Esophagus muscularis mucosa (tissue), 3 donors: ENCODE data around the gene ANKRD11.
A peak's percentile ranks its signal among the peaks of the same experiment; 100 is the strongest.

ENCODE experiments used
- POLR2A ChIP-seq: fragments of 450-650 bp; IDR thresholded peaks from one replicate; pipeline ENCODE4 v1.6.1; 2017; ENCODE audit warnings: antibody characterized with exemption, moderate library complexity, mild to moderate bottlenecking, low read depth
- POLR2AphosphoS5 ChIP-seq, 2 donors: sonication (generic); formaldehyde crosslinking; IDR thresholded peaks; one replicate each; pipeline ENCODE4 v1.6.1; 2017; ENCODE audit warnings: antibody characterized with exemption in 2 of 2
- TF ChIP-seq, protein P1 (sequence below), 3 experiments: fragments of 200-600 bp in 2 of 3; fragments of 450-650 bp in 1 of 3; sonication (generic) in 2 of 3; IDR thresholded peaks; one replicate each; pipeline ENCODE4 v1.5.1; 2017 to 2019; ENCODE audit warnings: antibody characterized with exemption in 3 of 3, mild to moderate bottlenecking in 2 of 3, moderate library complexity in 1 of 3

DNA sequence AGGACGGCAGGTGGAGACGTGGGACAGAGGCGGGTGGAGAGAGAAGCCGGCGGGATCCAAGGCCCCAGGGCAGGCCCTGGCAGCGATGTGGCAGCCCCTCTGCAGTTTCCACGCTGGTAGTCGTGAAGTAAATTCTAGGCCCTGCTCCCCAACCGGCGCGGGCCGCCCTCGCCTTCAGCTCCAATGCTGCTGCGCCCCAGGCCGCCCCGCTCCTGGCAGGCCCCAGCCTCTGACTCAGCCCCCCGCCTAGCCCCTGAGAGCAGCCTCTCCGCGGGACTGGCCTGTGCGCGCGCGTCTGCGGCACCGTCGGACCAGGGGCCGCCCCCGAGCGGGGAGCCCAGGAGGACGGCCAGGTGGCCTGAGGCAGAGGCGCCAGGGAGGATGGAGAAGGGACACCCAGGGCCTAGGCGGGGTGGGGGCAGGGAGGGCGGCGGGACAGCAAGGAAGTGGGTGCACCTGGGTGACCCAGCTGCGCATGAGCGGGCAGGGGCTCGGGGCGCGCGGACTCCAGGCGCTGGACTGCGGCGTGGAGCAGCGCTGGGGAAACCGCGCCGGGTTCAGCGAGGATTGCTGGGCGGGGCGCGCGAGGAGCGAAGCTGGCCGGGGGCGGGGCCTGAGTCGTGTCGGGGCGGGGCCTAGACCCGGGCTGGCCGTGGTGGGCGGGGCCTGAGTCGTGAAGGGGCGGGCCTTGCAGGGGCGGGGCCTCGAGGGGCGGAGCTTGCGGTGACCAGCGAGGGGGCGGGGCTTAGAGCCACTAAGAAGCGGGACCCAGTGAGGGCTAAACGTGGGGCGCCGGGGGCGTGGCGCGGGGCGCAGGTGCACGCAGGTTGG lies 243.2 kb downstream of the ANKRD11 start:
- TF ChIP-seq, protein P1, sequence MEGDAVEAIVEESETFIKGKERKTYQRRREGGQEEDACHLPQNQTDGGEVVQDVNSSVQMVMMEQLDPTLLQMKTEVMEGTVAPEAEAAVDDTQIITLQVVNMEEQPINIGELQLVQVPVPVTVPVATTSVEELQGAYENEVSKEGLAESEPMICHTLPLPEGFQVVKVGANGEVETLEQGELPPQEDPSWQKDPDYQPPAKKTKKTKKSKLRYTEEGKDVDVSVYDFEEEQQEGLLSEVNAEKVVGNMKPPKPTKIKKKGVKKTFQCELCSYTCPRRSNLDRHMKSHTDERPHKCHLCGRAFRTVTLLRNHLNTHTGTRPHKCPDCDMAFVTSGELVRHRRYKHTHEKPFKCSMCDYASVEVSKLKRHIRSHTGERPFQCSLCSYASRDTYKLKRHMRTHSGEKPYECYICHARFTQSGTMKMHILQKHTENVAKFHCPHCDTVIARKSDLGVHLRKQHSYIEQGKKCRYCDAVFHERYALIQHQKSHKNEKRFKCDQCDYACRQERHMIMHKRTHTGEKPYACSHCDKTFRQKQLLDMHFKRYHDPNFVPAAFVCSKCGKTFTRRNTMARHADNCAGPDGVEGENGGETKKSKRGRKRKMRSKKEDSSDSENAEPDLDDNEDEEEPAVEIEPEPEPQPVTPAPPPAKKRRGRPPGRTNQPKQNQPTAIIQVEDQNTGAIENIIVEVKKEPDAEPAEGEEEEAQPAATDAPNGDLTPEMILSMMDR (IDR thresholded peaks at IDR 0.05), result no peak
- no peak for TF ChIP-seq POLR2A
- TF ChIP-seq POLR2AphosphoS5 (IDR thresholded peaks at IDR 0.05), result peak in 1 of 2 donors; percentile 49
